HepG2 (cell line): ENCODE data around the gene KRT40. TPM values are rescaled to one million over a fixed set of nuclear protein-coding genes. Genes with fewer than 3 reads are reported as not detected.

Experiments
- AKAP8 ChIP-seq: sonication (generic); formaldehyde crosslinking; IDR thresholded peaks from 2 replicates; pipeline ENCODE4 v1.5.1; 2020; ENCODE audit warnings: mild to moderate bottlenecking, missing genetic modification reagents
- BRD4 ChIP-seq: sonication (generic); formaldehyde crosslinking; IDR thresholded peaks from 2 replicates; pipeline ENCODE4 v1.4.0; 2020; ENCODE audit warnings: missing genetic modification reagents
- HNF1A ChIP-seq, 2 experiments: sonication (generic) in 1 of 2; formaldehyde crosslinking in 1 of 2; IDR thresholded peaks; 2 replicates each; pipeline versions ENCODE4 v1.4.0 to v1.6.1; 2016 to 2020; ENCODE audit warnings: borderline replicate concordance in 1 of 2, low read depth in 1 of 2, mild to moderate bottlenecking in 1 of 2, missing genetic modification reagents in 1 of 2
- IRF9 ChIP-seq: sonication (generic); formaldehyde crosslinking; IDR thresholded peaks from 2 replicates; pipeline ENCODE4 v1.8.0; 2022; ENCODE audit warnings: missing genetic modification reagents, mild to moderate bottlenecking, borderline replicate concordance
- KLF9 ChIP-seq: IDR thresholded peaks from 2 replicates; pipeline ENCODE4 v1.6.1; 2016; ENCODE audit warnings: low read depth
- MTF2 ChIP-seq: sonication (generic); formaldehyde crosslinking; IDR thresholded peaks from 2 replicates; pipeline ENCODE4 v1.5.0; 2020; ENCODE audit warnings: missing genetic modification reagents, borderline replicate concordance
- PRMT3 ChIP-seq: sonication (generic); formaldehyde crosslinking; IDR thresholded peaks from 2 replicates; pipeline ENCODE4 v1.8.1; 2022; ENCODE audit warnings: low read depth, mild to moderate bottlenecking, moderate library complexity, missing genetic modification reagents, borderline replicate concordance
- RXRA ChIP-seq: sonication (generic); formaldehyde crosslinking; IDR thresholded peaks from 2 replicates; pipeline ENCODE4 v1.5.1; 2020; ENCODE audit warnings: missing genetic modification reagents
- SAP130 ChIP-seq: IDR thresholded peaks from 2 replicates; pipeline ENCODE4 v1.6.1; 2016; ENCODE audit warnings: low read depth
- WIZ ChIP-seq: sonication (generic); formaldehyde crosslinking; IDR thresholded peaks from 2 replicates; pipeline ENCODE4 v1.5.1; 2020; ENCODE audit warnings: mild to moderate bottlenecking, missing genetic modification reagents
- ZEB1 ChIP-seq: IDR thresholded peaks from 2 replicates; pipeline ENCODE4 v1.6.1; 2012; ENCODE audit warnings: mild to moderate bottlenecking, low read depth, inconsistent platforms; ENCODE audit not compliant: insufficient replicate concordance
- ZMYM3 ChIP-seq: sonication (generic); formaldehyde crosslinking; IDR thresholded peaks from 2 replicates; pipeline ENCODE4 v1.5.1; 2020; ENCODE audit warnings: mild to moderate bottlenecking, missing genetic modification reagents
- ZNF207 ChIP-seq: fragments of 450-650 bp; IDR thresholded peaks from 2 replicates; pipeline ENCODE4 v1.6.1; 2016; ENCODE audit warnings: antibody characterized with exemption, borderline replicate concordance
- ZNF737 ChIP-seq: sonication (generic); formaldehyde crosslinking; IDR thresholded peaks from 2 replicates; pipeline ENCODE4 v1.5.0; 2020; ENCODE audit warnings: missing genetic modification reagents, mild to moderate bottlenecking, borderline replicate concordance
- ZNF768 ChIP-seq: sonication (generic); formaldehyde crosslinking; IDR thresholded peaks from 2 replicates; pipeline ENCODE4 v1.4.0; 2020; ENCODE audit warnings: missing genetic modification reagents
- ZNF772 ChIP-seq: sonication (generic); formaldehyde crosslinking; IDR thresholded peaks from 2 replicates; pipeline ENCODE4 v1.5.0; 2020; ENCODE audit warnings: mild to moderate bottlenecking, missing genetic modification reagents
- polyA plus RNA-seq, 8 experiments: library from polyadenylated mRNA; depleted of rRNA in 3 of 8; stranded (reverse) in 7 of 8; unstranded in 1 of 8; fragments of >200 nt; fragmentation: Illumina TruSeq in 4 of 8; extraction: Trizol in 4 of 8; gene quantifications; 2 replicates each; pipeline versions ENCODE4 v1.2.1 to v1.2.3, GENCODE V29; 2011 to 2016; ENCODE audit warnings: low read depth in 4 of 8, missing spikeins in 1 of 8, mixed read lengths in 1 of 8; ENCODE audit not compliant: insufficient read depth in 1 of 8
- total RNA-seq, 5 experiments: library from RNA; depleted of rRNA; stranded (reverse); fragments of >200 nt; fragmentation: Illumina TruSeq; extraction: Trizol; gene quantifications; 2 replicates each; pipeline ENCODE4 v1.2.3, GENCODE V29; 2016; ENCODE audit warnings: low read depth in 1 of 5
- TF ChIP-seq, protein P1 (sequence below): sonication (generic); formaldehyde crosslinking; IDR thresholded peaks from 2 replicates; pipeline ENCODE4 v1.5.1; 2020; ENCODE audit warnings: missing genetic modification reagents, mild to moderate bottlenecking, borderline replicate concordance
- TF ChIP-seq, protein P2 (sequence below): sonication (generic); formaldehyde crosslinking; IDR thresholded peaks from 2 replicates; pipeline ENCODE4 v1.4.0; 2020; ENCODE audit warnings: mild to moderate bottlenecking, missing genetic modification reagents
- TF ChIP-seq, protein P3 (sequence below): IDR thresholded peaks from 2 replicates; pipeline ENCODE4 v1.6.1; 2016; ENCODE audit warnings: mild to moderate bottlenecking, missing biosample characterization, missing genetic modification reagents

KRT40 gene
- total and polyA plus RNA-seq, 2 of the 13 experiments (the other 11 are each of a cell fraction or from before 2014, with no cell fraction given), result not detected

GRCh38 chr17:40937384-40937819 lies 46.7 kb downstream of the KRT40 start, which contains the start of gene KRT23 (continued):
- TF ChIP-seq ZEB1 (no peak), RXRA (CRISPR knock-in tag) (no peak), AKAP8 (CRISPR knock-in tag) (no peak), MTF2 (CRISPR knock-in tag) (no peak), KLF9 (CRISPR knock-in tag) (no peak), PRMT3 (CRISPR knock-in tag) (no peak), SAP130 (0 out of 2 replicates have a peak, but pooled peaks have one; percentile 23), ZNF768 (CRISPR knock-in tag) (0 out of 2 replicates have a peak, but pooled peaks have one; percentile 25), ZNF207 (no peak), ZNF737 (no peak), HNF1A (IDR thresholded peaks at IDR 0.05; ENCODE audit: low read depth) (no peak), HNF1A (CRISPR knock-in tag; IDR thresholded peaks at IDR 0.05; ENCODE audit: borderline replicate concordance) (no peak), BRD4 (no peak), ZNF772 (0 out of 2 replicates have a peak, but pooled peaks have one; percentile 16), ZMYM3 (no peak), WIZ (CRISPR knock-in tag) (no peak), IRF9 (CRISPR knock-in tag) (no peak)
- TF ChIP-seq, protein P1, sequence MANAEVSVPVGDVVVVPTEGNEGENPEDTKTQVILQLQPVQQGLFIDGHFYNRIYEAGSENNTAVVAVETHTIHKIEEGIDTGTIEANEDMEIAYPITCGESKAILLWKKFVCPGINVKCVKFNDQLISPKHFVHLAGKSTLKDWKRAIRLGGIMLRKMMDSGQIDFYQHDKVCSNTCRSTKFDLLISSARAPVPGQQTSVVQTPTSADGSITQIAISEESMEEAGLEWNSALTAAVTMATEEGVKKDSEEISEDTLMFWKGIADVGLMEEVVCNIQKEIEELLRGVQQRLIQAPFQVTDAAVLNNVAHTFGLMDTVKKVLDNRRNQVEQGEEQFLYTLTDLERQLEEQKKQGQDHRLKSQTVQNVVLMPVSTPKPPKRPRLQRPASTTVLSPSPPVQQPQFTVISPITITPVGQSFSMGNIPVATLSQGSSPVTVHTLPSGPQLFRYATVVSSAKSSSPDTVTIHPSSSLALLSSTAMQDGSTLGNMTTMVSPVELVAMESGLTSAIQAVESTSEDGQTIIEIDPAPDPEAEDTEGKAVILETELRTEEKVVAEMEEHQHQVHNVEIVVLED (CRISPR knock-in tag), result no peak
- TF ChIP-seq, protein P2, sequence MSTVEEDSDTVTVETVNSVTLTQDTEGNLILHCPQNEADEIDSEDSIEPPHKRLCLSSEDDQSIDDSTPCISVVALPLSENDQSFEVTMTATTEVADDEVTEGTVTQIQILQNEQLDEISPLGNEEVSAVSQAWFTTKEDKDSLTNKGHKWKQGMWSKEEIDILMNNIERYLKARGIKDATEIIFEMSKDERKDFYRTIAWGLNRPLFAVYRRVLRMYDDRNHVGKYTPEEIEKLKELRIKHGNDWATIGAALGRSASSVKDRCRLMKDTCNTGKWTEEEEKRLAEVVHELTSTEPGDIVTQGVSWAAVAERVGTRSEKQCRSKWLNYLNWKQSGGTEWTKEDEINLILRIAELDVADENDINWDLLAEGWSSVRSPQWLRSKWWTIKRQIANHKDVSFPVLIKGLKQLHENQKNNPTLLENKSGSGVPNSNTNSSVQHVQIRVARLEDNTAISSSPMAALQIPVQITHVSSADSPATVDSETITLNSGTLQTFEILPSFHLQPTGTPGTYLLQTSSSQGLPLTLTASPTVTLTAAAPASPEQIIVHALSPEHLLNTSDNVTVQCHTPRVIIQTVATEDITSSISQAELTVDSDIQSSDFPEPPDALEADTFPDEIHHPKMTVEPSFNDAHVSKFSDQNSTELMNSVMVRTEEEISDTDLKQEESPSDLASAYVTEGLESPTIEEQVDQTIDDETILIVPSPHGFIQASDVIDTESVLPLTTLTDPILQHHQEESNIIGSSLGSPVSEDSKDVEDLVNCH (CRISPR knock-in tag), result no peak
- TF ChIP-seq, protein P3, sequence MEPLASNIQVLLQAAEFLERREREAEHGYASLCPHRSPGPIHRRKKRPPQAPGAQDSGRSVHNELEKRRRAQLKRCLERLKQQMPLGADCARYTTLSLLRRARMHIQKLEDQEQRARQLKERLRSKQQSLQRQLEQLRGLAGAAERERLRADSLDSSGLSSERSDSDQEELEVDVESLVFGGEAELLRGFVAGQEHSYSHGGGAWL (CRISPR knock-in tag), result no peak
